GOT3 (cell line): Measurements from ENCODE around the gene TRIM7.
"Not testable (repeated sequence)": the region's sequence is repeated elsewhere in the genome, so short reads cannot be mapped to it uniquely, and the experiment has no call there.

Experiments used
- DNase-seq: peaks from one replicate; lab custom pipeline; 2025; ENCODE audit warnings: mixed read lengths; lab: John Stamatoyannopoulos, UW

The TRIM7 gene

DNA sequence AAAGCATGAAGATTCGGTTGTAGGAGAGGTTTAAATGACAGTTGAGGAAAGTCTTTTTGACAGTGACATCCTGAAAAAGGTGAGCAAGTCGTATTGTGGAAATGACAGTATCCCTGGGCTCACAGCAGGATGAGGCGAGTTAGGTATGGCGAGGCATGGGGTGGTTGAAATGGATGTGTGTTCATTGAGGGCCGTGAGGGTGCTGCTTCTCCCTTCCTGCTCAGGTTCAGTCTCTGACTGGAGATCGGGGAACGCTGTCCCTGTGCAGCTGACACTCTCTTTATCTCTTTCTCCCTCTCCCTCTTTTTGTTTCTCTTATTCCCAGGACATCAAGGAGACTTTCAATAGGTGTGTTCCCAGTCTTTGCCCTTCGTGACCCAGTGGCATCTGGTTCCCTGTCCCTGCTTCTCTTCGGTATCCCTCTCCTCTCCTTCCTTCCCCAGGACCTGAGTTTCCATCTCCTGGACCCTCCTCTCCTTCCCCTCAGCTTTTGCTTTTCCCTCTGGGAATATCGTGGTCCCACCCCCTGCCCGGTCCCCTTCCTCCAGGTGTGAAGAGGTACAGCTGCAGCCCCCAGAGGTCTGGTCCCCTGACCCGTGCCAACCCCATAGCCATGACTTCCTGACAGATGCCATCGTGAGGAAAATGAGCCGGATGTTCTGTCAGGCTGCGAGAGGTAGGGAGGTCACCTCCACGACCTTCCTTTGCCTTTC, 28.2 kb upstream of the TRIM7 start:
- DNase-seq, result no peak

DNA sequence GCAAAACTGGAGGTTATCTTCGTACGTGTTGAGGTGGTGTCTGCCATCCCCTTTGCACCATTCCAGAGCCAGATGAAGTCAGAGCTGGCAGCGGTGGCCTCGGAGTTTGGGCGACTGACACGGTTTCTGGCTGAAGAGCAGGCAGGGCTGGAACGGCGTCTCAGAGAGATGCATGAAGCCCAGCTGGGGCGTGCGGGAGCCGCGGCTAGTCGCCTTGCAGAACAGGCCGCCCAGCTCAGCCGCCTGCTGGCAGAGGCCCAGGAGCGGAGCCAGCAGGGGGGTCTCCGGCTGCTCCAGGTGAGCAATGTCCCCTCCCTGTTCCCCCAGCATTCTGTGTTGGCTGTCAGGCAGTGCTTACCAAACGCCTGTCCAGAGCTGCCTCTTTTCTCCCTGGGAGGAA, 27.6 kb upstream of the TRIM7 start:
- no peak for DNase-seq

DNA sequence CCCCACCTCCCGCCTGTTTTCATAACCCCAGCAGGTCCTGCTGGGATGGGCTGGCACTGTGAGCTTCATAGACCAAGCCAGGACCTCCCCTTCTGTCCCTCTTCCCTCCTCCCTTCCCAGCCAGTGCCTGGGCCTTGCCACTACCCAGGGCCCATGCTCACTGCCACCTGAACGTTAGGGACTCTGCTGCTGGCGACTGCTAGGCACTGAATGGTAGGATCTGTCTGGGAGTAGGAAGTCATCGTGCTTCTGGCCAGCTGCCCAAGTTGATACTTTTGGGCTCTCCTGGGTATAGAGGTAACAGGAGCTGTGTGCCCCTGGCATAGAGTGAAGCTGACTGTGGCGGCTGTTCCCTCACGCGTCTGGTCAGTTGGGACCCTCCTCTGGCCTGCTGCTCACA, 26.4 kb upstream of the TRIM7 start:
- DNase-seq, result no peak

DNA sequence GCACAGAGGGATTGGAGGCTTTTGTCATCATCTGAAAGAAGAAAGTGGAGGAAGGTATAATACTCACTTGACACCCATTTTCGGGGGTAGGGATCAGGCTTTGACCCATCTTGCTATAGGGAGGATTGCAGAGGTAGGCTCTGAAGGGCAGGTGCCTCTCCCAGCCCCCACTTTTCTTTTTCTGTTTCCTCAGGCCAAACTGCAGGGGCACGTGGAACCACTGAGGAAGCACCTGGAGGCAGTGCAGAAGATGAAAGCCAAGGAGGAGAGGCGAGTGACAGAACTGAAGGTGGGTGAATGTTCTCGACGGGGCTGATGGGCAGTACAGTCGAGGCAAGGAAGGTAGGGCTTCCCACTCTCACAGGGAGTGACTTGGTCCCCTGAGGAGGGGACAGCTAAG, 25.6 kb upstream of the TRIM7 start:
- DNase-seq, result no peak

DNA sequence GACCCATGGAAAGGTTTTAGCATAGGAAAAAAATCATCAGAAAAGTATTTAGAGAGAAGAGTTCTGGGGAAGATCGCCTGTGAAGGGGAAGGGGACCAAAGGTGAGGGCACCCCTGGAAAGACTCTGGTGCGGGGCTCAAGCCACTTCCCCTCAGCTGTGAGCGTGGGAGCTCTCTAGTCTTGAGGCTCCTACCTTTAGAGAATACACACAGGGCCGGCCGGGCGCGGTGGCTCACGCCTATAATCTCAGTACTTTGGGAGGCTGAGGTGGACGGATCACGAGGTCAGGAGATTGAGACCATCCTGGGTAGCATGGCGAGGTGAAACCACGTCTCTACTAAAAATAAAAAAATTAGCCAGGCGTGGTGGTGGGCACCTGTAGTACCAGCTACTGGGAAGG, 25.0 kb upstream of the TRIM7 start:
- DNase-seq, result no peak

DNA sequence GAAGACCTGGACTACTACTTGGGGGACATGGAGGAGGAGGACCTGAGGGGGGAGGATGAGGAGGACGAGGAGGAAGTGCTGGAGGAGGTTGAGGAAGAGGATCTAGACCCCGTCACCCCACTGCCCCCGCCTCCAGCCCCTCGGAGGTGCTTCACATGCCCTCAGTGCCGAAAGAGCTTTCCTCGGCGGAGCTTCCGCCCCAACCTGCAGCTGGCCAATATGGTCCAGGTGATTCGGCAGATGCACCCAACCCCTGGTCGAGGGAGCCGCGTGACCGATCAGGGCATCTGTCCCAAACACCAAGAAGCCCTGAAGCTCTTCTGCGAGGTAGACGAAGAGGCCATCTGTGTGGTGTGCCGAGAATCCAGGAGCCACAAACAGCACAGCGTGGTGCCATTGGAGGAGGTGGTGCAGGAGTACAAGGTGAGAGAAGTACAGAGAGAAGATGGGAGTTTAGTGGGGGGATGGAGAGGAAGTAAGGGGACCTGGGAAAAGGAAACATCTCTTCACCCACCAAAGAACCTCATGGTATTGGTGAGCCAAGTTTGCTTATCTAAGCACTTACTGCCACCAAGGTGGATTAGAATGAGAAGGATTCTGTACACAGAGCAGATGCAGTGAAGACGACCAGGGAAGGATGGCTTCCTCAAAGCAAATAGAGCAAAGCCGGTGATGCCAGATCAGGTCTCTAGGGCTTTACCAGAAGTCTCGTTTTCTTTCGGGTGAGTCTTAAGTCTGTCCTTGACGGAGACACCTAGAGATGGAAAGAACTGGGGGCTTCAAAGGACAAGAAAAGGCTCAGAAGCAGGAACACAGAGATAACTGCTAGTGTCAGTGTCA, 19.6 kb upstream of the TRIM7 start:
- no peak for DNase-seq

DNA sequence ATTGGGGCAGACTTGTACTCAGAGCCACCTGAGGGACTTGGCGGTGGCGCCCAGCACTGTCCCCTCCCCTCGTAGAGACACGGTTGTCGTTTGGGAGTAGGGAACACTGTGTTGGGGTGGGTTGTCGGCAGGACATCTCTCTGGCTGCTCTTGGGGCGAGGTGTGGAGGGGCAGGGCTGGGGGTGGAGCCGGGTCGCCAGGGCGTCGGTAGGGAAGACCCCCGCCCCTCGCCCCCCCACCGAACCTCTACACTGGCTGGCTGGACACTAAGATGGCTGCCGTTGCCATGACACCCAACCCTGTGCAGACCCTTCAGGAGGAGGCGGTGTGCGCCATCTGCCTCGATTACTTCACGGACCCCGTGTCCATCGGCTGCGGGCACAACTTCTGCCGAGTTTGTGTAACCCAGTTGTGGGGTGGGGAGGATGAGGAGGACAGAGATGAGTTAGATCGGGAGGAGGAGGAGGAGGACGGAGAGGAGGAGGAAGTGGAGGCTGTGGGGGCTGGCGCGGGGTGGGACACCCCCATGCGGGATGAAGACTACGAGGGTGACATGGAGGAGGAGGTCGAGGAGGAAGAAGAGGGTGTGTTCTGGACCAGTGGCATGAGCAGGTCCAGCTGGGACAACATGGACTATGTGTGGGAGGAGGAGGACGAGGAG, 18.9 kb upstream of the TRIM7 start:
- no peak for DNase-seq

DNA sequence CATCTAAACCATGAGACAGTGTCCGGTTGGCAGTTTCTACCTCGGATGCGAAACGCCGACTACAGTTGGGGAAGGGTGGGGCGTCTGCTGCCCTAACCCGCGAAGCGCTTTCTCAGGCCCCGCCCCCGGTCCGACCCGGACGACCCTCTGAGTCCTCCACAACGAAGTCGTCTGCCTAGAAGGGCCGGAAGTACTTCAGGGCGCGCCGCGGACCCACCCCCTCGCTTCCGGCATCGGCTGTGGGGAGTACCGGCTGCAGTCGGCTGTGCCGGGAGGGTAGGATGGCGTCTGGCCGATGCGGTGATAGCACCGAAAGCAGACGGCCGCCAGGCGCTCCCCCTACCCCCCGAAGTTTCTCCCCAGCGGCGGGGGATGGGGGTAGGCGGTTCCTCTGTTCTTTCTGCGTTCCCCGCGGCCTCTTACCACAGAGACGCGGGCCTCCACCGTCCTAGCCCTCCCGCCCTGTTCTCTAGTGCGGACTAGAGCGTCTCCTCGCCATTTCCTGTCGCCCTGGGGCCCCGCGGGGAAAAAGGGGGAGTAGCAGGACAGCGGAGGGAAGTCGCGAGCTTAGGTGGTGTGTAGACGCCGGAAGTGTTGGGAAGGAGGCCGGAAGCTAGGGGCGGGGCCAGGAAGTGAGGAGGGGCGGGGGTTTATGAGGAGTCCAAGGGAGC, 18.2 kb upstream of the TRIM7 start, which contains the start of gene TRIM41:
TSS of gene TRIM41 (plus strand) at position 224 of the 671 bp plus-strand sequence. CDS start 719 bp downstream, outside the sequence.
- no peak for DNase-seq

DNA sequence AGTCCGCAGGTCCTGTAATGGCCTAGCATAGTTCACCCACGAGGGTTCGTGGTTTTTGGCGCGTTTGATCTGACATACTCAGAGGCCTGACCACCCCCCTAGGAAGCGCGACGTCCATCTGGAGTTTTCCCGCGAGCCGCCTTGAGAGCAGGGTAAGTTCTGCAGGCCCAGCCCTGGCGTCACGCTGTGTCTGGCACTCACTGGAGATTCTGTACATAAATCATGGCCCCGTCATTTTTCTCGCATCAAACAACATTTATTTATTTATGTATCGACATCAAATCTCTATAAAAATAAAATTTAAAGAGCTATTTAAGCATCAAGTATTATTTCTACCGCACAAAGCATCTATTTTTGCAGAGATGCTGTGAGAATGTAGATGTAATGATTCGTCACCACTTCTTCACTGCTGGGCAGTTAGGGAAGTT, 17.6 kb upstream of the TRIM7 start:
- no peak for DNase-seq

DNA sequence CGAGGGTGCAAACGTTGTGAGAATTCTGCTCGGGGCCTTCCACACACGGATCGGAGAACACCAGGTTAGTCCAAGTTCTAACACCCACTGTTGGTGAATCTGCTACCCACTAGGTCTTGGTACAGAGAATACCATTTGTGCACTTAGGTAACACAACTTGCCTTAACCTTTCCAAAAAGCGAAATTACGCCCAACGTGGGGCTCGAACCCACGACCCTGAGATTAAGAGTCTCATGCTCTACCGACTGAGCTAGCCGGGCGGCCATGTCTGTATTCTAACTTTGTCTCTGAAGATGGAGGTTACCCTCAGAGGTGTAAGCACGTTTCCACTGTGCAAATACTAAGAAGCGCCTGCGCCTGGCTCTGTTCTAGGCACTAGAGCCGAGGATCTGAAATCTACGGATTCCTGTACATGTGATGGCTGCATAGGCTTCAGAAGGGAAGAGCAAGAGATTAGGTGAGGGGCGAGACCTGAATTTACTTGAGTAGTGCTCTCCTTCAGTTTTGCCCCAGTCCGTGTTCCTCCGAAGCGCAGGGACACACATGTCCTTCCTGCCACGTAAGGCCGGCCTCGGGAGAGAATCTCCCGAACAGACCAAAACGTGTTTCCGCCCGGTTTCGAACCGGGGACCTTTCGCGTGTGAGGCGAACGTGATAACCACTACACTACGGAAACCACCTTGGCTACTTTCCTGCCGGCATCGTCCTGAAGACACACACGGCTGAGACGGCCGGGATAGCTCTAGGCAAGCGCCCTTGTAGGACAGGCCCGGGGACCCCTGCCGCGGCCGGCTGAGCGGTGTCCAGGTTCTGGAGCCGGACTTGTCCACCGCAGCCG, 17.0 kb upstream of the TRIM7 start:
- DNase-seq, result no peak

DNA sequence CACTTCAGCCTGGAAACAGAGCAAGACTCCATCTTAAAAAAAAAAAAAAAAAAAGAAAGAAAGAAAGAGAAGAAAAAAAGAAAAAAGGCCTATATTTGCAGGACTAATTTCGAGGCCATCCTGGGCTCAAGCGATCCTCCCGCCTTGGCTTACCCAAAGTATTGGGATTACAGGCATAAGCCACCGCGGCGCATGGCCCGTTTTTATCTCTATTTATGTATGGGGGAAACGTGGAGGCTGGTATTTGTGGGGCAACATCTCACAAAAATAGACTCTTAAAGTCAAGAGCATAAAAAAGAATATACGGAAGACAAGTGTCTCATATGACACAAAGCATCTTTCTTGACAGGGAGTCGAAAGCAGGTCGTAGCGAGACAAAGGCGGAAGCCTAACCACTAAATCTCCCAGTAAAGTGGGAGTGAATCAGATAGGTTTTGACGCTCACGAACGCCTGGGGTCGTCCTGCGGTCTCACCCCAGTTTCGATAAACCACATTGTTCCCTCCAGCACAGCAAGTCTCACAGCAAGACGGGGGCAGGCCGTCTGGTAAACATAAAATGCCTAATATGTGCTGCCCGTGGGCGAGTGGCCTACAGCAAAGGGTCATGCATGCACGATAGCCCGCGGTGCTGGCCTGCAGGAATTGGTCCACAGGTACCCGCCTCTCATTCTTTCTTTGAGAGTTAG, 16.3 kb upstream of the TRIM7 start:
- DNase-seq, result no peak

DNA sequence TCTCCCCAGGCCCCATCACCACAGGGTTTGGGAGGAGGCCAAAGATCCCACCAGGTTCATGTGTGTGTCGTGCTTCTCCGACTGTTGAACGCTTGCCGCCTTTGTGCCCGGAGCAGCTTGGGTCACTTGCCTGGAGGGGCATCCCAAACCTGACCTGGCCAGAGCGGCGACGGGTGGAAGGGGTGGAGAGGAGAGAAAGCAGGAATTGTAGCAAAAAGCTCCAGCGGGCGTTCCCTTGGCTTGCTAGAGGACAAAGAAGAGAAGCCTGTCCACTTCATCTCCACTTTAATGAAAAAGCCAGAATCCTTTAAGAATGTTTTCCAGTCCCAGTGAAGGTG, 15.2 kb upstream of the TRIM7 start:
- DNase-seq, result no peak

DNA sequence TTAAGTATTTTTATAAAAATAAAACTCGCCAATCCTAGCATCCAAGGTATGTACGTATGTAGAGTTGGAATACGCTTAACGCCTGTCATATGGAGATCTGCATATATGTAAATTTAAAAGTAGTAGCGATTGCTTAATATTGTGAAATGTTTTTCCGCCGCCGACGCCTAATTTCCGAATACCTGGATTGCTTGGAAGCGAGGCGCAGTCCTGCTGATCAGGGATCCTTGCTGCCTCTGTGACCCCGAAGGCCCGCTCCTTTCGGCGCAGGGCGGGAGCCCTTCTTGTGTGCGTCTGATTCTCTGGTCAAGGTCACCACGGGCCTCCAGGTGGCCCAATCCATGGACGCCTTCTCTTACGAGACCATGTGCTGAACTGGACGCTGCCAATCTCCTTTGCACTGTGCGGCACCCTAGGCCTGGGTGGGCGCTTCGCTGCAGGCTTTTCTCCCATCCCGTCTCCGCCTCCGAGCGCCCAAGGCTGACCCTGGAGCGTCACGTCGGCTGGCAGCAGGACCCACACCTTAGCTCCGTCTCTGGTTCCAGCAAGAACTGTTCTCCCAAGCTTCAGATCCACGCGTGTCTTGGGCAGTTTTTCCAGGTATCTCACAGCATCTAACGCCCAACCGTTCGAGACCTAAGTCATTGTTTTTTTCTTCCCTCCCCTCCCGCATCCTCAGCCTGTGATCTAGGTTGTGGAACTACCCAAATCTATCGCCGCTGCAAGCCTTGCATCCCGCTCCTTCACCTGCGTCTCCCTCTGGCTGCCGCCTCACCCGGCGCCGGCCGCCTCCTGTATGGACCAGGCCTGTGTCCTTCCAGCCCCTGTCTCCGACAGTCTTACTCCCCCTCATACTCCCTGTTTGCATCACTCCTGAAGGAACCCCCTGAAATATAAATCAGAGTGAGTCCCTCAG, 14.5 kb upstream of the TRIM7 start:
- no peak for DNase-seq

DNA sequence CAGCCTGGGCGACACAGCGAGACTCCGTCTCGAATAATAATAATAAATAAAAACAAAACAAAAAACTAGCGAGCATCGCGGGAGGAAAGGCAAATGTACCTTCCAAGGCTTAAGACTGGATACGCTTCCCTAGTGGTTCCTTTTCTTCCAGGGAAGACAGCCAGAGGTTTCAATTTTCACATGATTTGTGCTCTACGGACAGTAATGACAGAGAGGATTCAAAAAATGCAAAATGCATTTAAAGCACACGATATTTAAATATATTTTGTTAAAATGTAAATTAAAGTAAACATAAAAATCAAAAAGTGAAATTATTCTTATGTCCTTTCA, 13.8 kb upstream of the TRIM7 start:
- no peak for DNase-seq

DNA sequence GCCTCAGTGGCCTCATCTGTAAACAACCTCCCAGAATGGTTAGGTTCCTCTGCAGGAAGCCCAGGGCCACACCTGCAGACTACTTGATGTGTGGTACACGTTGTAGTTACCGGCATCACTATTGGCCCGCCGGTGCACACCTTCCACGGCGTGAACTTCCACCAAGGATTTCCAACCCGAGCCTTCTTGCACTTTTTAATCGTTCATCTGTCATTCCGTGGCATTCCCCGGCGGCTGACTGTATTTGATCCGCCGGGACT, 12.7 kb upstream of the TRIM7 start:
- DNase-seq, result no peak

DNA sequence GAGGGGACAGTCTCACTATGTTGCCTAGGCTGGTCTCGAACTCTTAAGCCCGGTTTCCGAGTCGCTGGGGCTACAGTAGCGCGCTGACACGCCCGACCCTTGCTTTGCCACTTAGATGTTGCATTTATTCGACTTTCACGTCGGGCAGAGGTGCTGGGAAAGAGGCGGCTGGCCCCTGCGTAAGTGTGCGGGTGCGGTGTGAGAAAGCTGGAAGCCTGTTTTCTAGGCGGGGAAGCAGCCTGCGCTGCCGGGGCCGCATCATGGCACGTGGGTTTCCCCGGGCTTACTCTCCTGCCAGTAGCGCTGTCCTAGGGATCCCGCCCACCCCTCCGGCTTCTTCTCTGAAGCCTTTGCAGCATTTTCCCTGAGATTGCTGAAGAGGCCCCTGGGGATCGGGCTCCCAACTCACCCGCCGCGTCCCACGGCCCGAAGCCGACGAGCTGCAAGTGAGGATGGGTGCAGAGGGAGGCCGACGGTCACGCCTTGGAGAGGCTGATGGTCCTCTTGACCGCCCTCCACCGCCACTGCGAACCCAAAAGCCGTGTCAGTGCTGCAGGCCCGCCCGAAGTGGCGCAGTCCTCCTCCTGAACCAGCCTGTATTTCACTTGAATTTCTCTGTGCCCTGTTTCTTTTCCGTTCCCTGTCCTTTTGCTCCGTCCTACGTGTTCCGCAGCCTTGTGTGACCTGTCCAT, 12.3 kb upstream of the TRIM7 start:
- no peak for DNase-seq

DNA sequence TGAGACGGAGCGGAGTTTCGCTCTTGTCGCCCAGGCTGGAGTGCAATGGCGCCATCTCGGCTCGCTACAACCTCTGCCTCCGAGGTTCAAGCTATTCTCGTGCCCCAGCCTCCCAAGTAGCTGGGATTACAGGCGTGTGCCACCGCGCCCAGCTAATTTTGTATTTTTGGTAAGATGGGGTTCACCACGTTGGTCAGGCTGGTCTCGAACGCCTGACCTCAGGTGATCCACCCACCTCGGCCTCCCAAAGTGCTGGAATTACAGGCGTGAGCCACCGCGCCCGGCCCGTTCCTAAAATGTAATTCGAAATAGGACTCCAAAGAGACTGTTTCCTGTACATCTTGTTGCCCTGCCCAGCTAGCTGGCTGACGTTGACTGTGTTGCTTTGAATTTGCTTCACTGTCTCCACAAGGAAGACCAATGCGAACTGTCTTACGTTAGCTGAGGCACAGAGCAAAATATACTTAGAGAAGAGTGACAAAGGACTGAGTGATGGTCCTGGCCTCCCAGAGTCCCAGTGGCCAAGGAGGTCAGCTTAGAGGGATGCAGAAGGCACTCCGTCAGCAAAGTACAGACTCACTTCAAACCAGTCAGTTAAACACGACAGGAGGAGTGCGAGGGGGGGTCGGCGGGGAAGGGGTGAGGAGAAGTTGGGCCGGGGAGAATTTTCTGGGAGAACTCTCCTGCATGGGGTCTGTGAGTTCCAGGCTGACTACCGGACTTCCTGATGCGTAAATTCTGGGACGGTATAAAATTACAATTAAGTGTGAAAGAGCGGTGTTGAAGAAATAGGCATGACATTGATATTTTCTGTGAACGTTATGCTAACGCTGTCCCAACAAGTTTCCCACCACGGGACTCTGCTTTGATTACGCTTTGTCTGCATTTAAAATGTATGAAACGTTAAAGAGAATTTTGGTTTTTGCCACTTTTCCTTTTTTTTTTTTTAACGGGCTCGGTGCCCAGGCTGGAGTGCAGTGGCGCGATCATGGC, 11.3 kb upstream of the TRIM7 start:
- DNase-seq, result no peak

DNA sequence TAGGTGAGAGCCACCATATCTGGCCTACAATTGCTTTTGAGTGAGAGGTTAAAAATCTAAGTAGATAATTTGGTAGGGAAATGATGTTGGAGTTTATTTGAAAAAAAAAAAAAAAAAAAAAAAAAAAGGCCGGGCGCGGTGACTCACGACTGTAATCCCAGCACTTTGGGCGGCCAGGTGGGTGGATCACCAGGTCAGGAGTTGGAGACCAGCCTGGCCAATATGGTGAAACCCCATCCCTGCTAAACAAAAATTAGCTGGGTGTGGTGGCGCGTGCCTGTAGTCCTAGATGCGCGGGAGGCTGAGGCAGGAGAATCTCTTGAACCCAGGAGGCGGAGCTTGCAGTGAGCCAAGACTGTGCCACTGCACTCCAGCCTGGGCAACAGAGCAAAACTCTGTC, 9.3 kb upstream of the TRIM7 start:
- not testable (repeated sequence) for DNase-seq
